ENCODE measurements around the gene IL4R. TPM values are rescaled to one million over a fixed set of nuclear protein-coding genes. Genes with fewer than 3 reads are reported as not detected.
A peak's percentile ranks its signal among the peaks of the same experiment; 100 is the strongest.

Gene IL4R
- total and polyA plus RNA-seq, 3 experiments from 2014 or later: 41.6 to 142 (median 140) TPM

GRCh38 chr16:27303256-27304100 lies 10.3 kb upstream of the IL4R start:
- Mint-ChIP-seq H3K9me3 (no peaks in the 10 kb centered on the region), H3K4me1 (no peaks in the 10 kb centered on the region), H3K4me3 (peak overlapping the region in 1 of 7 donors; percentile 20), H3K27ac (peak overlapping the region in 1 of 8 donors; percentile 15), H3K27me3 (peaks cover 0 to 4% of the 10 kb centered on the region in 2 donors), H3K36me3 (peaks cover 0 to 12% (median 2%) of the 10 kb centered on the region in 3 donors)
- Histone ChIP-seq H3K27ac (ENCODE audit: low read depth, low read length) (no peak overlapping the region), H3K4me1 (ENCODE audit: insufficient read depth, low read length) (no peaks in the 10 kb centered on the region), H3K9me3 (ENCODE audit: low read length) (no peaks in the 10 kb centered on the region), H3K27me3 (ENCODE audit: insufficient read depth, low read length, poor library complexity, severe bottlenecking) (no peaks in the 10 kb centered on the region), H3K36me3 (ENCODE audit: insufficient read depth, low read length) (no peaks in the 10 kb centered on the region), H3K4me3 (ENCODE audit: low read length) (no peak overlapping the region)
- ChIA-PET POLR2A (interaction anchor here (0.7 kb wide), 1 partner anchor 41 kb away, joined by 4 read pairs; no protein-coding TSS in a partner anchor), CTCF (interaction anchor here (1.2 kb wide), 1 partner anchor 69 kb away, joined by 3 read pairs; no protein-coding TSS in a partner anchor)
- no peak for DNase-seq

GRCh38 chr16:27304102-27304501 lies 9.7 kb upstream of the IL4R start:
- H3K36me3 ChIP-seq (ENCODE audit: insufficient read depth, low read length): no peaks in the 10 kb centered on the region
- Mint-ChIP-seq H3K36me3 (peaks cover 0 to 12% (median 2%) of the 10 kb centered on the region in 3 donors), H3K27me3 (peaks cover 0 to 4% of the 10 kb centered on the region in 2 donors), H3K27ac (peak overlapping the region in 2 of 8 donors; percentile 15 to 41), H3K4me1 (no peaks in the 10 kb centered on the region), H3K9me3 (no peaks in the 10 kb centered on the region), H3K4me3 (peak overlapping the region in 1 of 7 donors; percentile 20)
- no peaks in the 10 kb centered on the region for H3K9me3 ChIP-seq (ENCODE audit: low read length)
- no peaks in the 10 kb centered on the region for H3K27me3 ChIP-seq (ENCODE audit: insufficient read depth, low read length, poor library complexity, severe bottlenecking)
- ChIA-PET POLR2A (no interaction called here), CTCF (no interaction called here)
- no peak overlapping the region for H3K4me3 ChIP-seq (ENCODE audit: low read length)
- H3K27ac ChIP-seq (ENCODE audit: low read depth, low read length): no peak overlapping the region
- H3K4me1 ChIP-seq (ENCODE audit: insufficient read depth, low read length): no peaks in the 10 kb centered on the region
- no peak for DNase-seq

- H3K27ac ChIP-seq (ENCODE audit: low read depth, low read length): no peak overlapping the region
- peak overlapping the region in 1 of 8 donors; percentile 79 for H3K27ac Mint-ChIP-seq
- DNase-seq: no peak
- H3K4me1 ChIP-seq (ENCODE audit: insufficient read depth, low read length): no peaks in the 10 kb centered on the region
- peaks cover 0 to 3% of the 10 kb centered on the region in 2 donors for H3K27me3 Mint-ChIP-seq
- H3K4me3 ChIP-seq (ENCODE audit: low read length): no peak overlapping the region
- H3K9me3 Mint-ChIP-seq: no peaks in the 10 kb centered on the region
- H3K36me3 Mint-ChIP-seq: peaks cover 0 to 12% (median 2%) of the 10 kb centered on the region in 3 donors
- no peaks in the 10 kb centered on the region for H3K4me1 Mint-ChIP-seq
- POLR2A ChIA-PET: no interaction called here
- H3K9me3 ChIP-seq (ENCODE audit: low read length): no peaks in the 10 kb centered on the region
- H3K36me3 ChIP-seq (ENCODE audit: insufficient read depth, low read length): no peaks in the 10 kb centered on the region
- H3K4me3 Mint-ChIP-seq: no peak overlapping the region
- CTCF ChIA-PET: no interaction called here
- no peaks in the 10 kb centered on the region for H3K27me3 ChIP-seq (ENCODE audit: insufficient read depth, low read length, poor library complexity, severe bottlenecking)
Measured at GRCh38 chr16:27304881-27305745, 8.7 kb upstream of the IL4R start.

GRCh38 chr16:27305839-27306442 lies 7.8 kb upstream of the IL4R start:
- no peaks in the 10 kb centered on the region for H3K27me3 ChIP-seq (ENCODE audit: insufficient read depth, low read length, poor library complexity, severe bottlenecking)
- Mint-ChIP-seq H3K36me3 (peaks cover 0 to 12% (median 2%) of the 10 kb centered on the region in 3 donors), H3K9me3 (no peaks in the 10 kb centered on the region), H3K4me1 (no peaks in the 10 kb centered on the region), H3K4me3 (no peak overlapping the region), H3K27ac (peak overlapping the region in 1 of 8 donors; percentile 51), H3K27me3 (peaks cover 0 to 3% of the 10 kb centered on the region in 2 donors)
- H3K4me3 ChIP-seq (ENCODE audit: low read length): no peak overlapping the region
- no peaks in the 10 kb centered on the region for H3K4me1 ChIP-seq (ENCODE audit: insufficient read depth, low read length)
- no peaks in the 10 kb centered on the region for H3K36me3 ChIP-seq (ENCODE audit: insufficient read depth, low read length)
- POLR2A ChIA-PET: no interaction called here
- no peak for DNase-seq
- no peak overlapping the region for H3K27ac ChIP-seq (ENCODE audit: low read depth, low read length)
- CTCF ChIA-PET: no interaction called here
- H3K9me3 ChIP-seq (ENCODE audit: low read length): no peaks in the 10 kb centered on the region

- ChIA-PET POLR2A (no interaction called here), CTCF (no interaction called here)
- Histone ChIP-seq H3K4me3 (ENCODE audit: low read length) (no peak overlapping the region), H3K4me1 (ENCODE audit: insufficient read depth, low read length) (peaks cover 9% of the 10 kb centered on the region), H3K9me3 (ENCODE audit: low read length) (no peaks in the 10 kb centered on the region), H3K27me3 (ENCODE audit: insufficient read depth, low read length, poor library complexity, severe bottlenecking) (no peaks in the 10 kb centered on the region), H3K36me3 (ENCODE audit: insufficient read depth, low read length) (no peaks in the 10 kb centered on the region), H3K27ac (ENCODE audit: low read depth, low read length) (no peak overlapping the region)
- peaks cover 2 to 12% (median 3%) of the 10 kb centered on the region in 3 donors for H3K36me3 Mint-ChIP-seq
- peaks cover 0 to 3% of the 10 kb centered on the region in 2 donors for H3K27me3 Mint-ChIP-seq
- H3K9me3 Mint-ChIP-seq: no peaks in the 10 kb centered on the region
- DNase-seq: no peak
- H3K4me1 Mint-ChIP-seq: peaks cover 2 to 9% (median 8%) of the 10 kb centered on the region in 3 donors
- peak overlapping the region in 1 of 8 donors; percentile 57 for H3K27ac Mint-ChIP-seq
- H3K4me3 Mint-ChIP-seq: peak overlapping the region in 1 of 7 donors; percentile 61
Measured at GRCh38 chr16:27308792-27309191, 5.0 kb upstream of the IL4R start.

GRCh38 chr16:27310576-27311447 lies 3.0 kb upstream of the IL4R start:
- CTCF ChIA-PET: interaction anchor here (1.1 kb wide), 1 partner anchor 54 kb away, joined by 3 read pairs; no protein-coding TSS in a partner anchor
- Mint-ChIP-seq H3K9me3 (no peaks in the 10 kb centered on the region), H3K27me3 (peaks cover 0 to 3% of the 10 kb centered on the region in 2 donors), H3K4me1 (peaks cover 15 to 23% (median 23%) of the 10 kb centered on the region in 3 donors), H3K27ac (peak overlapping the region in 1 of 8 donors; percentile 30), H3K36me3 (peaks cover 2 to 11% (median 10%) of the 10 kb centered on the region in 3 donors), H3K4me3 (peak overlapping the region in 3 of 7 donors; percentile 10 to 55 (median 26))
- no peaks in the 10 kb centered on the region for H3K9me3 ChIP-seq (ENCODE audit: low read length)
- no peaks in the 10 kb centered on the region for H3K27me3 ChIP-seq (ENCODE audit: insufficient read depth, low read length, poor library complexity, severe bottlenecking)
- no peak overlapping the region for H3K27ac ChIP-seq (ENCODE audit: low read depth, low read length)
- DNase-seq: no peak
- POLR2A ChIA-PET: no interaction called here
- no peak overlapping the region for H3K4me3 ChIP-seq (ENCODE audit: low read length)
- H3K4me1 ChIP-seq (ENCODE audit: insufficient read depth, low read length): peaks cover 20% of the 10 kb centered on the region
- H3K36me3 ChIP-seq (ENCODE audit: insufficient read depth, low read length): no peaks in the 10 kb centered on the region

- ChIA-PET CTCF (no interaction called here), POLR2A (no interaction called here)
- Histone ChIP-seq H3K27ac (ENCODE audit: low read depth, low read length) (no peak overlapping the region), H3K9me3 (ENCODE audit: low read length) (no peaks in the 10 kb centered on the region), H3K36me3 (ENCODE audit: insufficient read depth, low read length) (no peaks in the 10 kb centered on the region), H3K4me1 (ENCODE audit: insufficient read depth, low read length) (peaks cover 26% of the 10 kb centered on the region), H3K4me3 (ENCODE audit: low read length) (no peak overlapping the region), H3K27me3 (ENCODE audit: insufficient read depth, low read length, poor library complexity, severe bottlenecking) (no peaks in the 10 kb centered on the region)
- peaks cover 1 to 11% (median 6%) of the 10 kb centered on the region in 3 donors for H3K36me3 Mint-ChIP-seq
- DNase-seq: no peak
- peaks cover 21 to 29% (median 29%) of the 10 kb centered on the region in 3 donors for H3K4me1 Mint-ChIP-seq
- H3K27ac Mint-ChIP-seq: peak overlapping the region in 2 of 8 donors; percentile 30 to 52
- H3K9me3 Mint-ChIP-seq: no peaks in the 10 kb centered on the region
- H3K4me3 Mint-ChIP-seq: peak overlapping the region in 3 of 7 donors; percentile 10 to 55 (median 26)
- peaks cover 0 to 3% of the 10 kb centered on the region in 2 donors for H3K27me3 Mint-ChIP-seq
Measured at GRCh38 chr16:27311448-27311830, 2.3 kb upstream of the IL4R start.
